ENCODE measurements around the gene MTMR12.

Gene MTMR12

DNA sequence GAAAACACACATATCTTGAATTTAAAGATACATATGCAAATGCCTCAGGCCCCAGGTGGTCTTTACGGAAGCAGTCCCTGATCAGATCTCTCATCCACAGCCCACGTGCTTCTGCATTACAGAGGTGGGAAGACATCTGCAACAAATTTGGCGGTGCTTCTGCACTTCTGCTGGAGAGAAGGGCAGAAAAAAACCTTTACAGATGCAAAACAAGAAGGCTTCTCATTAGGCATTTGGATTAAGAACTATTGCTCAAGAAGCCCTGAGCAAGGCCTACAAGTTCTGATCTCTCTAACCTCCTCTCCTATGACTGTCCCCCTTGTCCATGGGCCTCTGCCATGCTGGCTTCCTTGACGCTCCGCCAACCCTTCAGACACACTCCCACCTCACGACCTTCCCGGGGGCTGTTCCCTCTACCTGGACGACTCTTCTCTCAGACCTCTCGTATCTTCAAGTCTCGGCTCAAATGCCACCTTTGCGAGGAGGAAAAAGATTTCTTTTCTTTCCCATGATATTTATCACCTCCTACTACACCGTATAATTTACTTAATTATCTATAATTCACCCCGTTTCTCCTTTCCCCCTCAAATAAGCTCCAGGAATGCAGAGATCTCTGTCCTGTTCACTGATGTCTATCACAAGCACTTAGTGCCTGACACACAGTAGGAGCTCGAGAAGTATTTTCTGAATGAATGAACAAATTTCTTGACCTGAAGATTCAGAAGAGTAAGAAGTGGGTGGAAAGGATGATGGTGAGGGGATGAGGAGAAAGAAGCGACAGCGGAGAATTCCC lies 1.1 kb downstream of the MTMR12 start:
- Histone ChIP-seq H3K36me3 (ENCODE audit: low read depth) (no peaks in the 10 kb centered on the region), H3K4me3 (ENCODE audit: severe bottlenecking) (peak overlapping the region; percentile 86), H3K27me3 (ENCODE audit: insufficient read depth, poor library complexity, severe bottlenecking) (no peaks in the 10 kb centered on the region), H3K4me1 (ENCODE audit: insufficient read depth, poor library complexity, severe bottlenecking) (no peaks in the 10 kb centered on the region), H3K9me3 (ENCODE audit: severe bottlenecking) (no peaks in the 10 kb centered on the region), H3K27ac (ENCODE audit: poor library complexity, severe bottlenecking) (peak overlapping the region; percentile 56)
- TF ChIP-seq, protein P1, sequence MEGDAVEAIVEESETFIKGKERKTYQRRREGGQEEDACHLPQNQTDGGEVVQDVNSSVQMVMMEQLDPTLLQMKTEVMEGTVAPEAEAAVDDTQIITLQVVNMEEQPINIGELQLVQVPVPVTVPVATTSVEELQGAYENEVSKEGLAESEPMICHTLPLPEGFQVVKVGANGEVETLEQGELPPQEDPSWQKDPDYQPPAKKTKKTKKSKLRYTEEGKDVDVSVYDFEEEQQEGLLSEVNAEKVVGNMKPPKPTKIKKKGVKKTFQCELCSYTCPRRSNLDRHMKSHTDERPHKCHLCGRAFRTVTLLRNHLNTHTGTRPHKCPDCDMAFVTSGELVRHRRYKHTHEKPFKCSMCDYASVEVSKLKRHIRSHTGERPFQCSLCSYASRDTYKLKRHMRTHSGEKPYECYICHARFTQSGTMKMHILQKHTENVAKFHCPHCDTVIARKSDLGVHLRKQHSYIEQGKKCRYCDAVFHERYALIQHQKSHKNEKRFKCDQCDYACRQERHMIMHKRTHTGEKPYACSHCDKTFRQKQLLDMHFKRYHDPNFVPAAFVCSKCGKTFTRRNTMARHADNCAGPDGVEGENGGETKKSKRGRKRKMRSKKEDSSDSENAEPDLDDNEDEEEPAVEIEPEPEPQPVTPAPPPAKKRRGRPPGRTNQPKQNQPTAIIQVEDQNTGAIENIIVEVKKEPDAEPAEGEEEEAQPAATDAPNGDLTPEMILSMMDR (IDR thresholded peaks at IDR 0.05; ENCODE audit: poor library complexity, severe bottlenecking) = no peak
- ATAC-seq (ENCODE audit: low read depth) = no peak
- DNase-seq (ENCODE audit: low spot score) = no peak

DNA sequence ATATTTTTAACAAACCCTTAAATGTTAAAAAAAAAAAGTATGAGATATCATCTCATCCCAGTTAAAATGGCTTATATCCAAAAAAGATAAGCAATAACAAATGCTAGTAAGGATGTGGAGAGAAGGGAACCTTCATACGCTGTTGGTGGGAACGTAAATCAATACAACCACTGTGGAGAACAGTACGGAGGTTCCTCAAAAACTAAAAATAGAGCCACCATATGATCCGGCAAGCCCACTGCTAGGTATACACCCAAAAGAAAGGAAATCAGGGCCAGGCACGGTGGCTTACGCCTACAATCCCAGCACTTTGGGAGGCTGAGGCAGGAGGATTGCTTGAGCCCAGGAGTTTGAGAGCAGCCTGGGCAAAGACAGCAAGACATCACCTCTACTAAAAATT lies 3.0 kb downstream of the MTMR12 start:
- Histone ChIP-seq H3K4me1 (ENCODE audit: insufficient read depth, poor library complexity, severe bottlenecking) (no peaks in the 10 kb centered on the region), H3K4me3 (ENCODE audit: severe bottlenecking) (no peak overlapping the region), H3K27ac (ENCODE audit: poor library complexity, severe bottlenecking) (no peak overlapping the region), H3K27me3 (ENCODE audit: insufficient read depth, poor library complexity, severe bottlenecking) (no peaks in the 10 kb centered on the region), H3K36me3 (ENCODE audit: low read depth) (no peaks in the 10 kb centered on the region), H3K9me3 (ENCODE audit: severe bottlenecking) (no peaks in the 10 kb centered on the region)
- DNase-seq (ENCODE audit: low spot score) = no peak
- ATAC-seq (ENCODE audit: low read depth) = no peak
- TF ChIP-seq, protein P1 (IDR thresholded peaks at IDR 0.05; ENCODE audit: poor library complexity, severe bottlenecking) = no peak

DNA sequence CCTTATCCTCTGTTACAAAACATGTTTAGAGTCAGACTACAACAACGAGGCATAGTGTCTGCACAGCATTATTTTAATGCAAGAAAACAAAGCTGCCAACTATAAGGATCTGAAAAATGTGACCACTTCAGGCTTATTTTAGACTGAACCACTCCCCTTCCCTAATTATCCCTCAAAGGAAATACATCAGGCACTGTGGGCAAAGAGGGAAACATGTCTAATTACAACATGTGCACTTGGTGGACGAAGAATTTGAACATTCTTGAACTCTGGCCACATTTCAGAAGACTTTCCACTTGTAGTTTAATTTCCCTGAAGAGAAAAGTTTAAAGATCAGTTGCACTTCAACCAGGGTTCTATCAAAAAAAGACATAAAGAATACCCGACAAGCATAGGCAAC lies 3.8 kb downstream of the MTMR12 start:
- TF ChIP-seq, protein P1 (IDR thresholded peaks at IDR 0.05; ENCODE audit: poor library complexity, severe bottlenecking) = no peak
- Histone ChIP-seq H3K27me3 (ENCODE audit: insufficient read depth, poor library complexity, severe bottlenecking) (no peaks in the 10 kb centered on the region), H3K36me3 (ENCODE audit: low read depth) (no peaks in the 10 kb centered on the region), H3K4me3 (ENCODE audit: severe bottlenecking) (no peak overlapping the region), H3K9me3 (ENCODE audit: severe bottlenecking) (no peaks in the 10 kb centered on the region), H3K4me1 (ENCODE audit: insufficient read depth, poor library complexity, severe bottlenecking) (no peaks in the 10 kb centered on the region), H3K27ac (ENCODE audit: poor library complexity, severe bottlenecking) (no peak overlapping the region)
- DNase-seq (ENCODE audit: low spot score) (no peak), ATAC-seq (ENCODE audit: low read depth) (no peak)

DNA sequence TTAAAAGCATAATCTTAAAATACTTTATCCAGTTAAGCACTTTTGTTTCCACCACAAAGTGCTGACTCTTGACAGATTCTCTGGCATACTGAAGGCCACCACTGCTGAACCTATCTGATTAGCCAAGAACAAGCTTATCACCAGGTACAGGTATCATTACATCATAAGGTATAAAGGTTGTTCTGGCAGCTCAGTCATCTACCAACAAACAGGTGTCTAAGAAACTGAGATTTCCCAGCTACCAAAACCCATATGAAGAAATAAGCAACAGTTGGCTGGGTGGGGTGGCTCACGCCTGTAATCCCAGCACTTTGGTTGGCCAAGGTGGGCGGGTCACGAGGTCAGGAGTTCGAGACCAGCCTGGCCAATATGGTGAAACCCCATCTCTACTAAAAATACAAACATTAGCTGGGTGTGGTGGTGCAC lies 5.0 kb downstream of the MTMR12 start:
- TF ChIP-seq, protein P1 (IDR thresholded peaks at IDR 0.05; ENCODE audit: poor library complexity, severe bottlenecking) = no peak
- ATAC-seq (ENCODE audit: low read depth) (no peak), DNase-seq (ENCODE audit: low spot score) (no peak)
- no peaks in the 10 kb centered on the region for H3K27me3 ChIP-seq (ENCODE audit: insufficient read depth, poor library complexity, severe bottlenecking)
- no peaks in the 10 kb centered on the region for H3K9me3 ChIP-seq (ENCODE audit: severe bottlenecking)
- no peaks in the 10 kb centered on the region for H3K4me1 ChIP-seq (ENCODE audit: insufficient read depth, poor library complexity, severe bottlenecking)
- no peak overlapping the region for H3K4me3 ChIP-seq (ENCODE audit: severe bottlenecking)
- H3K36me3 ChIP-seq (ENCODE audit: low read depth) = no peaks in the 10 kb centered on the region
- H3K27ac ChIP-seq (ENCODE audit: poor library complexity, severe bottlenecking) = no peak overlapping the region

DNA sequence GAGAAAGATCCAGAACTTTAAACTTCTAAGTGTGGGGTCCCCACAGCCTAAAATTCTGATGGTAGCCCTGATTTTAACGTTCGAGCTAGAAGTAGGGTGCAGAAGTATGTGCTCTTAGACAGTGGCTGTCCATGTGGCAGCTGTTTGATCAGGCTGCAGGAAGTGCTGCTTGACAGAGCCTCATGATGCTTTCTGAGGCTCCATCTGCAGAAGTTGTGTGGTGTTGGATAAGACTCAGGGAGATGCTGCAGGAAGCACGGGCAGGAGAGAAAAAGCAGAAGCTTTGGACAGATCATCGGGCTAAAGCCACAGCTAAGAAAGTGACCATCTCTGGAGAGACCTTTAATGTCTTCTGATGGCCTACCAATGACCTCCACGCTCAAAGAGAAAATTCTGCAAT lies 8.1 kb downstream of the MTMR12 start:
- no peak overlapping the region for H3K27ac ChIP-seq (ENCODE audit: poor library complexity, severe bottlenecking)
- H3K27me3 ChIP-seq (ENCODE audit: insufficient read depth, poor library complexity, severe bottlenecking) = no peaks in the 10 kb centered on the region
- H3K4me3 ChIP-seq (ENCODE audit: severe bottlenecking) = no peak overlapping the region
- DNase-seq (ENCODE audit: low spot score) = no peak
- no peaks in the 10 kb centered on the region; the same call in 1 of the 2 replicates for H3K36me3 ChIP-seq (ENCODE audit: low read depth)
- no peaks in the 10 kb centered on the region for H3K4me1 ChIP-seq (ENCODE audit: insufficient read depth, poor library complexity, severe bottlenecking)
- no peak for ATAC-seq (ENCODE audit: low read depth)
- no peaks in the 10 kb centered on the region for H3K9me3 ChIP-seq (ENCODE audit: severe bottlenecking)
- TF ChIP-seq, protein P1 (IDR thresholded peaks at IDR 0.05; ENCODE audit: poor library complexity, severe bottlenecking) = no peak

Measured in RWPE2 (cell line).